Fibroblast of the aortic adventitia (primary cell): ENCODE results near the gene CLCN5. TPM values are rescaled to one million over a fixed set of nuclear protein-coding genes. Genes with fewer than 3 reads are reported as not detected.
A peak's percentile ranks its signal among the peaks of the same experiment; 100 is the strongest.

Experiments
- DNase-seq: peaks from one replicate; pipeline ENCODE4 v3.0.0-alpha.2; 2010; ENCODE audit warnings: low read depth
- H3K4me3 ChIP-seq: 2 replicates; pipeline ENCODE4 v1.5.1; 2011; ENCODE audit warnings: low read depth, mild to moderate bottlenecking, control low read depth, low read length, moderate library complexity
- CTCF ChIP-seq: IDR thresholded peaks from 2 replicates; pipeline ENCODE4 v1.5.1; 2011; ENCODE audit warnings: mild to moderate bottlenecking, low read length, control low read depth, inconsistent platforms; ENCODE audit not compliant: insufficient read depth
- total RNA-seq: library from RNA; depleted of rRNA; stranded (reverse); fragments of >200 nt; gene quantifications from 2 replicates; pipeline ENCODE4 v1.2.3, GENCODE V29; 2012; ENCODE audit warnings: low replicate concordance

The CLCN5 gene
- total RNA-seq, 1 donor = 13.5 TPM

- H3K4me3 ChIP-seq = peak overlapping the region; percentile 26
- no peak for TF ChIP-seq CTCF
- peak; percentile 45 for DNase-seq
Observed at GRCh38 chrX:50036426-50036825, 114.0 kb downstream of the CLCN5 start.

GRCh38 chrX:50045823-50046222 lies 123.4 kb downstream of the CLCN5 start:
- DNase-seq = no peak
- H3K4me3 ChIP-seq = no peak overlapping the region
- no peak for TF ChIP-seq CTCF

- H3K4me3 ChIP-seq = no peak overlapping the region
- no peak for DNase-seq
- TF ChIP-seq CTCF = no peak
Observed at GRCh38 chrX:50049228-50049627, 126.8 kb downstream of the CLCN5 start.

- H3K4me3 ChIP-seq = no peak overlapping the region
- TF ChIP-seq CTCF = no peak
- no peak for DNase-seq
Observed at GRCh38 chrX:50054147-50054546, 131.8 kb downstream of the CLCN5 start.

- DNase-seq = no peak
- no peak for TF ChIP-seq CTCF
- H3K4me3 ChIP-seq = no peak overlapping the region
Observed at GRCh38 chrX:50066318-50066937, 144.0 kb downstream of the CLCN5 start.

GRCh38 chrX:50067435-50068284 lies 145.3 kb downstream of the CLCN5 start:
- no peak for TF ChIP-seq CTCF
- DNase-seq = peak; percentile 33
- H3K4me3 ChIP-seq = no peak overlapping the region
